Liver (tissue), 2 donors: ENCODE results near the gene SRY.

Experiments used
- FOXA1 ChIP-seq: IDR thresholded peaks from 2 replicates; pipeline ENCODE4 v1.6.1; 2016; ENCODE audit warnings: antibody characterized with exemption
- GABPA ChIP-seq, 2 donors: IDR thresholded peaks in 1 of 2; conservative IDR thresholded peaks in 1 of 2; 2 replicates each; pipeline ENCODE4 v1.6.1; 2016; ENCODE audit warnings: antibody characterized with exemption in 2 of 2, mild to moderate bottlenecking in 1 of 2, moderate library complexity in 1 of 2
- RAD21 ChIP-seq, 2 donors: IDR thresholded peaks; 2 replicates each; pipeline ENCODE4 v1.6.1; 2016; ENCODE audit warnings: antibody characterized with exemption in 2 of 2, mild to moderate bottlenecking in 2 of 2
- donor health status: healthy.

DNA sequence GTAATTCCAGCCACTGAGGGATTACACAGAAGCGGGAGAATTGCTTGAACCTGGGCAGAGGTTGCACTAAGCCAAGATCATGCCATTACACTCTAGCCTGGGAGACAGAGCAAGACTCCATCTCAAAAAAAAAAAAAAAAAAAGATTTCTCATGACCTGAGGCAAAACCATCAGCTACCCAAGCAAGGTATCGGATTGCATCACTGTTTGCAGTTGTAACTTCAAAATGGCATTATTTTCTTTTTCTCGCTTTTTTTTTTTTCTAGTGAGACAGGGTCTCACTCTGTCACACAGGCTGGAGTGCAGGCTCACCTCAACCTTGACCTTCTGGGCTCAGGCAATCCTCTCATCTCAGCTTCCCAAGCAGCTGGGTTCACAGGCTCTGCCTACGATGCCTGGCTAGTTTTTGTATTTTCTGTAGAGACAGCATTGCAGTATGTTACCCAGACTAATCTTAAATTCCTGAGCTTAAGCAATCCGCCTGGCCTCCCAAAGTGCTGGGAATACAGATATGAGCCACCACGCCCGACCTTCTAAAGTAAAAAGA is 9.6 kb upstream of the SRY start:
- TF ChIP-seq RAD21 (IDR thresholded peaks at IDR 0.05) (no peak), FOXA1 (no peak), GABPA (IDR thresholded peaks at IDR 0.05 in 1 of 2, conservative IDR thresholded peaks at IDR 0.05 in 1 of 2) (no peak)
